Upper lobe of left lung (tissue), 6 donors: ENCODE measurements around the gene MED14. TPM values are rescaled to one million over a fixed set of nuclear protein-coding genes. Genes with fewer than 3 reads are reported as not detected.

Experiments used
- ATAC-seq, 2 donors: fragments of 200-7000 bp; cut with Tn5 transposase; one replicate each; pipeline ENCODE4 v1.9.1; 2022; ENCODE audit warnings: mild to moderate bottlenecking in 2 of 2, moderate library complexity in 2 of 2; ENCODE audit not compliant: low FRiP score in 2 of 2
- DNase-seq, 2 donors: peaks; one replicate each; pipeline ENCODE4 v3.0.0-alpha.2; 2019 to 2020
- H3K27ac ChIP-seq, 4 donors: fragments of 200-600 bp; sonication (generic); one replicate each; pipeline ENCODE4 v1.5.1; 2016 to 2019
- H3K27me3 ChIP-seq, 4 donors: fragments of 200-600 bp; sonication (generic); one replicate each; pipeline ENCODE4 v1.5.1; 2017 to 2019
- H3K36me3 ChIP-seq, 4 donors: fragments of 200-600 bp; sonication (generic); one replicate each; pipeline ENCODE4 v1.5.1; 2016 to 2019
- H3K4me1 ChIP-seq, 4 donors: fragments of 200-600 bp; sonication (generic); one replicate each; pipeline ENCODE4 v1.5.1; 2018 to 2019
- H3K4me3 ChIP-seq, 4 donors: fragments of 200-600 bp; sonication (generic); one replicate each; pipeline ENCODE4 v1.5.1; 2017 to 2019; ENCODE audit warnings: mild to moderate bottlenecking in 2 of 4, moderate library complexity in 1 of 4
- H3K9me3 ChIP-seq, 4 donors: fragments of 200-600 bp; sonication (generic); one replicate each; pipeline ENCODE4 v1.5.1; 2018 to 2019
- CTCF ChIP-seq, 6 experiments: fragments of 450-650 bp in 4 of 6; fragments of 200-600 bp in 2 of 6; sonication (generic) in 2 of 6; IDR thresholded peaks; one replicate each; pipeline ENCODE4 v1.5.1; 2016 to 2019; ENCODE audit warnings: antibody characterized with exemption in 6 of 6
- EP300 ChIP-seq, 4 donors: sonication (generic); formaldehyde crosslinking; IDR thresholded peaks; one replicate each; pipeline ENCODE4 v1.5.1; 2017; ENCODE audit warnings: antibody characterized with exemption in 4 of 4, control low read depth in 2 of 4
- POLR2A ChIP-seq, 4 donors: fragments of 450-650 bp; IDR thresholded peaks; one replicate each; pipeline ENCODE4 v1.5.1; 2016 to 2017; ENCODE audit warnings: antibody characterized with exemption in 4 of 4, mild to moderate bottlenecking in 2 of 4
- POLR2AphosphoS5 ChIP-seq, 2 donors: sonication (generic); formaldehyde crosslinking; IDR thresholded peaks; one replicate each; pipeline ENCODE4 v1.5.1; 2017; ENCODE audit warnings: antibody characterized with exemption in 2 of 2
- WGBS, 2 donors: methylation state at CpG; one replicate each; pipeline ENCODE4 v1.1.5; 2017 to 2018; 5-methylcytosine and 5-hydroxymethylcytosine counted together
- total RNA-seq, 6 donors: library from RNA; depleted of rRNA in 4 of 6; stranded (reverse); fragments of >200 nt in 4 of 6; gene quantifications; one replicate each; pipeline versions ENCODE4 v1.1.0 to v1.2.1, GENCODE V29; 2016 to 2021
- donor health status: DM: no; HTN: no; CAD: no; lungs with moderate emphysema.
- donor health status: DM: no; HTN: yes; CAD: no; lungs with severe emphysema.

The MED14 gene
- total RNA-seq, 6 donors from 2014 or later = 20.4 to 49.2 (median 37.8) TPM

GRCh38 chrX:40644176-40644575 lies 91.2 kb downstream of the MED14 start:
- TF ChIP-seq POLR2AphosphoS5 (IDR thresholded peaks at IDR 0.05) (peak; percentile 18 to 58), EP300 (IDR thresholded peaks at IDR 0.05) (no peak)
- H3K4me1 ChIP-seq = peaks cover 6 to 66% (median 37%) of the 10 kb centered on the region in 4 donors
- H3K4me3 ChIP-seq = peak overlapping the region in 2 of 4 donors; percentile 33 to 43
- ATAC-seq (peak in 1 of 2 donors; percentile 57), DNase-seq (peak in 1 of 2 donors; percentile 32)
- H3K9me3 ChIP-seq = no peaks in the 10 kb centered on the region
- 21 to 29% methylated on average over 5 of the region's 5 CpGs for WGBS, 2 donors
- H3K36me3 ChIP-seq = peaks cover 0 to 16% (median 0%) of the 10 kb centered on the region in 4 donors
- no peaks in the 10 kb centered on the region for H3K27me3 ChIP-seq
- peak overlapping the region; percentile 78 to 82 (median 82) for H3K27ac ChIP-seq

- ATAC-seq (no peak), DNase-seq (no peak)
- Histone ChIP-seq H3K4me1 (peaks cover 0 to 17% (median 11%) of the 10 kb centered on the region in 4 donors), H3K36me3 (peaks cover 0 to 80% (median 21%) of the 10 kb centered on the region in 4 donors), H3K9me3 (no peaks in the 10 kb centered on the region), H3K27me3 (no peaks in the 10 kb centered on the region), H3K4me3 (no peak overlapping the region), H3K27ac (peak overlapping the region in 1 of 4 donors; percentile 2)
- 82 to 87% methylated on average over 3 of the region's 3 CpGs for WGBS, 2 donors
- TF ChIP-seq CTCF (IDR thresholded peaks at IDR 0.05) (no peak), EP300 (IDR thresholded peaks at IDR 0.05) (no peak), POLR2AphosphoS5 (IDR thresholded peaks at IDR 0.05) (no peak), POLR2A (IDR thresholded peaks at IDR 0.05) (no peak)
These were observed 97.7 kb downstream of the MED14 start for GRCh38 chrX:40637687-40638086.

GRCh38 chrX:40632199-40632598 lies 103.1 kb downstream of the MED14 start:
- no peaks in the 10 kb centered on the region for H3K4me1 ChIP-seq
- TF ChIP-seq CTCF (IDR thresholded peaks at IDR 0.05) = no peak
- no peak for TF ChIP-seq POLR2A (IDR thresholded peaks at IDR 0.05)
- no peak for TF ChIP-seq EP300 (IDR thresholded peaks at IDR 0.05)
- TF ChIP-seq POLR2AphosphoS5 (IDR thresholded peaks at IDR 0.05) = no peak
- WGBS, 2 donors = 90 to 96% methylated on average over 4 of the region's 4 CpGs
- DNase-seq (no peak), ATAC-seq (no peak)
- H3K9me3 ChIP-seq = no peaks in the 10 kb centered on the region
- H3K4me3 ChIP-seq = no peak overlapping the region
- H3K27me3 ChIP-seq = no peaks in the 10 kb centered on the region
- H3K36me3 ChIP-seq = peaks cover 0 to 96% (median 38%) of the 10 kb centered on the region in 4 donors
- no peak overlapping the region for H3K27ac ChIP-seq

GRCh38 chrX:40628506-40628905 lies 106.8 kb downstream of the MED14 start:
- no peak overlapping the region for H3K4me3 ChIP-seq
- no peak overlapping the region for H3K27ac ChIP-seq
- TF ChIP-seq CTCF (IDR thresholded peaks at IDR 0.05) = no peak
- no peak for TF ChIP-seq POLR2A (IDR thresholded peaks at IDR 0.05)
- TF ChIP-seq EP300 (IDR thresholded peaks at IDR 0.05) = no peak
- TF ChIP-seq POLR2AphosphoS5 (IDR thresholded peaks at IDR 0.05) = no peak
- WGBS, 2 donors = 81 to 91% methylated on average over 5 of the region's 5 CpGs
- DNase-seq (no peak), ATAC-seq (no peak)
- no peaks in the 10 kb centered on the region for H3K9me3 ChIP-seq
- no peaks in the 10 kb centered on the region for H3K27me3 ChIP-seq
- peaks cover 0 to 70% (median 25%) of the 10 kb centered on the region in 4 donors for H3K36me3 ChIP-seq
- no peaks in the 10 kb centered on the region for H3K4me1 ChIP-seq

GRCh38 chrX:40625294-40625693 lies 110.0 kb downstream of the MED14 start:
- peaks cover 0 to 4% (median 0%) of the 10 kb centered on the region in 4 donors for H3K9me3 ChIP-seq
- peaks cover 0 to 39% (median 12%) of the 10 kb centered on the region in 4 donors for H3K36me3 ChIP-seq
- no peak for ATAC-seq
- TF ChIP-seq CTCF (IDR thresholded peaks at IDR 0.05) (no peak), EP300 (IDR thresholded peaks at IDR 0.05) (no peak)
- no peaks in the 10 kb centered on the region for H3K4me1 ChIP-seq
- H3K27ac ChIP-seq = no peak overlapping the region
- DNase-seq = no peak
- 93 to 95% methylated on average over 4 of the region's 4 CpGs for WGBS, 2 donors
- no peaks in the 10 kb centered on the region for H3K27me3 ChIP-seq
- H3K4me3 ChIP-seq = no peak overlapping the region
